Stimulated activated CD8-positive, alpha-beta memory T cell treated with anti-CD3 and anti-CD28 coated beads, Interleukin-7, amount 100 ng/mL, for 48 hours (primary cell): ENCODE measurements around the gene STK17A.

ENCODE experiments used
- DNase-seq, 2 donors: peaks; one replicate each; pipeline ENCODE4 v3.0.0-alpha.2; 2020; ENCODE audit warnings: low read depth in 1 of 2; ENCODE audit errors: extremely low read depth in 1 of 2

The STK17A gene

GRCh38 chr7:43630482-43630881 lies 47.6 kb downstream of the STK17A start:
- no peak for DNase-seq

GRCh38 chr7:43631559-43631958 lies 48.7 kb downstream of the STK17A start:
- no peak for DNase-seq

- no peak for DNase-seq
Measured at GRCh38 chr7:43632746-43633145, 49.8 kb downstream of the STK17A start.

GRCh38 chr7:43634384-43634783 lies 51.5 kb downstream of the STK17A start:
- DNase-seq = no peak

- no peak for DNase-seq
Measured at GRCh38 chr7:43636093-43636492, 53.2 kb downstream of the STK17A start.

- no peak for DNase-seq
Measured at GRCh38 chr7:43637114-43637806, 54.4 kb downstream of the STK17A start.

- no peak for DNase-seq
Measured at GRCh38 chr7:43639858-43640491, 57.1 kb downstream of the STK17A start.

- DNase-seq = no peak
Measured at GRCh38 chr7:43640679-43641078, 57.8 kb downstream of the STK17A start.

- no peak for DNase-seq
Measured at GRCh38 chr7:43642897-43643630, 60.2 kb downstream of the STK17A start.

GRCh38 chr7:43643846-43644245 lies 60.9 kb downstream of the STK17A start:
- DNase-seq = no peak

GRCh38 chr7:43645699-43646226 lies 62.9 kb downstream of the STK17A start:
- DNase-seq = no peak

GRCh38 chr7:43646603-43647338 lies 63.9 kb downstream of the STK17A start:
- no peak for DNase-seq

- DNase-seq = no peak
Measured at GRCh38 chr7:43647339-43647672, 64.4 kb downstream of the STK17A start.

GRCh38 chr7:43647673-43648472 lies 65.0 kb downstream of the STK17A start:
- DNase-seq = peak in 1 of 2 donors; percentile 53

GRCh38 chr7:43648473-43649406 lies 65.8 kb downstream of the STK17A start:
- DNase-seq = peak in 1 of 2 donors; percentile 69

- peak in 1 of 2 donors; percentile 60 for DNase-seq
Measured at GRCh38 chr7:43649755-43650274, 66.9 kb downstream of the STK17A start.

GRCh38 chr7:43650457-43651052 lies 67.6 kb downstream of the STK17A start:
- DNase-seq = no peak

- DNase-seq = no peak
Measured at GRCh38 chr7:43652364-43652763, 69.5 kb downstream of the STK17A start.

GRCh38 chr7:43653466-43653865 lies 70.6 kb downstream of the STK17A start:
- DNase-seq = no peak
